HepG2 (cell line): ENCODE measurements around the gene SLC35D2. TPM values are rescaled to one million over a fixed set of nuclear protein-coding genes. Genes with fewer than 3 reads are reported as not detected.

Source experiments
- ASH2L ChIP-seq: fragments of 300-600, 200-600 bp; sonication (generic); IDR thresholded peaks from 2 replicates; pipeline ENCODE4 v1.7.0; 2017; ENCODE audit warnings: low read depth, mild to moderate bottlenecking, moderate library complexity, mixed read lengths, low read length; ENCODE audit not compliant: insufficient read length
- BRF2 ChIP-seq: sonication (generic); formaldehyde crosslinking; IDR thresholded peaks from 2 replicates; pipeline ENCODE4 v1.8.1; 2022; ENCODE audit warnings: mild to moderate bottlenecking, missing genetic modification reagents
- CREB1 ChIP-seq, 2 experiments: fragments of 450-650 bp in 1 of 2; IDR thresholded peaks; 2 replicates each; pipeline ENCODE4 v1.6.1; 2016 to 2017; ENCODE audit warnings: control low read depth in 1 of 2, mild to moderate bottlenecking in 1 of 2, missing compliant biosample characterization in 1 of 2, missing genetic modification characterization in 1 of 2
- DMAP1 ChIP-seq: IDR thresholded peaks from 2 replicates; pipeline ENCODE4 v1.6.1; 2016
- DZIP1 ChIP-seq: sonication (generic); formaldehyde crosslinking; IDR thresholded peaks from 2 replicates; pipeline ENCODE4 v1.5.0; 2020; ENCODE audit warnings: mild to moderate bottlenecking, missing genetic modification reagents
- HOMEZ ChIP-seq: IDR thresholded peaks from 2 replicates; pipeline ENCODE4 v1.6.1; 2016; ENCODE audit warnings: low read depth
- NBN ChIP-seq: fragments of 450-650 bp; conservative IDR thresholded peaks from 2 replicates; pipeline ENCODE4 v1.6.1; 2017
- RXRB ChIP-seq: IDR thresholded peaks from 2 replicates; pipeline ENCODE4 v1.6.1; 2016; ENCODE audit warnings: borderline replicate concordance, missing genetic modification reagents, missing compliant biosample characterization
- TARDBP ChIP-seq: sonication (generic); formaldehyde crosslinking; IDR thresholded peaks from 2 replicates; pipeline ENCODE4 v1.8.0; 2022; ENCODE audit warnings: mild to moderate bottlenecking, missing genetic modification reagents
- TFE3 ChIP-seq: IDR thresholded peaks from 2 replicates; pipeline ENCODE4 v1.6.1; 2016
- ZNF12 ChIP-seq: sonication (generic); formaldehyde crosslinking; IDR thresholded peaks from 2 replicates; pipeline ENCODE4 v1.5.0; 2020; ENCODE audit warnings: missing genetic modification reagents
- ZNF142 ChIP-seq: sonication (generic); formaldehyde crosslinking; IDR thresholded peaks from 2 replicates; pipeline ENCODE4 v1.4.0; 2020; ENCODE audit warnings: missing genetic modification reagents
- ZNF263 ChIP-seq: sonication (generic); formaldehyde crosslinking; IDR thresholded peaks from 2 replicates; pipeline ENCODE4 v1.4.0; 2020; ENCODE audit warnings: missing genetic modification reagents
- ZNF281 ChIP-seq: sonication (generic); formaldehyde crosslinking; IDR thresholded peaks from 2 replicates; pipeline ENCODE4 v1.4.0; 2020; ENCODE audit warnings: missing genetic modification reagents, borderline replicate concordance
- polyA plus RNA-seq, 8 experiments: library from polyadenylated mRNA; depleted of rRNA in 3 of 8; stranded (reverse) in 7 of 8; unstranded in 1 of 8; fragments of >200 nt; fragmentation: Illumina TruSeq in 4 of 8; extraction: Trizol in 4 of 8; gene quantifications; 2 replicates each; pipeline versions ENCODE4 v1.2.1 to v1.2.3, GENCODE V29; 2011 to 2016; ENCODE audit warnings: low read depth in 4 of 8, missing spikeins in 1 of 8, mixed read lengths in 1 of 8; ENCODE audit not compliant: insufficient read depth in 1 of 8
- total RNA-seq, 5 experiments: library from RNA; depleted of rRNA; stranded (reverse); fragments of >200 nt; fragmentation: Illumina TruSeq; extraction: Trizol; gene quantifications; 2 replicates each; pipeline ENCODE4 v1.2.3, GENCODE V29; 2016; ENCODE audit warnings: low read depth in 1 of 5

Gene SLC35D2
- total and polyA plus RNA-seq, 2 of the 13 experiments (the other 11 are each of a cell fraction or from before 2014, with no cell fraction given) = 96.2 to 103 TPM

GRCh38 chr9:96392263-96392662 is 8.8 kb upstream of the SLC35D2 start (continued):
- TF ChIP-seq ZNF142 (no peak), TARDBP (CRISPR knock-in tag) (no peak), BRF2 (CRISPR knock-in tag) (no peak), ASH2L (no peak), HOMEZ (CRISPR knock-in tag) (peak; percentile 54; the same call in 1 of the 2 replicates), DZIP1 (CRISPR knock-in tag) (no peak), RXRB (CRISPR knock-in tag) (0 out of 2 replicates have a peak, but pooled peaks have one; percentile 29), ZNF263 (CRISPR knock-in tag) (no peak), DMAP1 (CRISPR knock-in tag) (no peak), ZNF12 (CRISPR knock-in tag) (no peak), ZNF281 (CRISPR knock-in tag) (no peak), CREB1 (IDR thresholded peaks at IDR 0.05) (no peak), CREB1 (CRISPR knock-in tag; IDR thresholded peaks at IDR 0.05) (no peak), NBN (no peak), TFE3 (no peak)
